GM12864 (cell line): ENCODE data around the gene ELF2.
"Not testable (repeated sequence)": the region's sequence is repeated elsewhere in the genome, so short reads cannot be mapped to it uniquely, and the experiment has no call there.

Source experiments
- DNase-seq: peaks from one replicate; pipeline ENCODE4 v3.0.0-alpha.2; 2011; ENCODE audit warnings: low read depth
- H3K4me3 ChIP-seq: 2 replicates; pipeline ENCODE4 v1.5.1; 2011; ENCODE audit warnings: mild to moderate bottlenecking, low read depth, low read length, control low read depth
- CTCF ChIP-seq: IDR thresholded peaks from 2 replicates; pipeline ENCODE4 v1.5.1; 2011; ENCODE audit warnings: low read depth, mild to moderate bottlenecking, moderate library complexity, low read length, control low read depth, inconsistent platforms; ENCODE audit errors: missing control alignments

Gene ELF2

DNA sequence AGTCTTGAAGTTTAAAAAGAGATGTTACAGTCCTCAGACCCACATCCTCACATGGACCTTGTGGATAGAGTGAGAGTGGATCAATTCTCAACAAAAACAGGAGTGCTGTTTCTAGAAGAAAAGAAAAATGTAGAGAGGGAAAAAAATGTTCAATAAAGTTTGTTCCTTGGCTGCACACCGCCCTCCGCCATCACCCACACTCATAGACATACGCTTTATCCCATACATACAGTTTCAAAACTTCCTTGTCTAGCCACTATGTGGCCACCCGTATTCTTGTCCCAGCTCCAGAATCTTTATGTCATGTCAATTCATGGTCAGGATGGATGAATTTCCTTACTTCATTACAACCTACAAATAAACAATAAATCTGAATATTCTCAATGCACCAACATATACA, 23.5 kb upstream of the ELF2 start:
- no peak for TF ChIP-seq CTCF
- no peak overlapping the region for H3K4me3 ChIP-seq
- no peak for DNase-seq

DNA sequence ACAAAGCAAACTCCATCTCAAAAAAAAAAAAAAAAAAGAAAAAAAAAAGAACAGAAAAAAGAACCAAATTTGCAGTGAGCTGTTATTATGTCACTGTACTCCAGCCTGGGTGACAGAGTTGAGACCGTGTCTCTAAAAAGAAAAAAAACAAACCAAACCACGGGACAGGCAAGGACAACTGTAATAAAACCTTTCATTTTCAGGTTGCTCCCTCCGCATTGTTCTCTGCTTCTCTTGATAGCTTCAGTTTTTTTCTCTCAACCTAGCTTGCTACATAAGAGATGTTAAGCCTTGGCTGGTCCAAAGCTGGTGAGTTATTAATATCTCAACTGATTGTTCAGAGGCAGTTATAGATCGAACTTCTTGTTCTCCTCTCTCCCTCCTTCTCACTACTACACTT, 23.1 kb upstream of the ELF2 start:
- DNase-seq = no peak
- H3K4me3 ChIP-seq = no peak overlapping the region
- no peak for TF ChIP-seq CTCF

- H3K4me3 ChIP-seq, DNase-seq: not testable (repeated sequence)
Measured at GRCh38 chr4:139197214-139197613, 20.2 kb upstream of the ELF2 start.

GRCh38 chr4:139196462-139196861, 19.4 kb upstream of the ELF2 start:
- no peak overlapping the region for H3K4me3 ChIP-seq
- DNase-seq = no peak
- TF ChIP-seq CTCF = no peak

DNA sequence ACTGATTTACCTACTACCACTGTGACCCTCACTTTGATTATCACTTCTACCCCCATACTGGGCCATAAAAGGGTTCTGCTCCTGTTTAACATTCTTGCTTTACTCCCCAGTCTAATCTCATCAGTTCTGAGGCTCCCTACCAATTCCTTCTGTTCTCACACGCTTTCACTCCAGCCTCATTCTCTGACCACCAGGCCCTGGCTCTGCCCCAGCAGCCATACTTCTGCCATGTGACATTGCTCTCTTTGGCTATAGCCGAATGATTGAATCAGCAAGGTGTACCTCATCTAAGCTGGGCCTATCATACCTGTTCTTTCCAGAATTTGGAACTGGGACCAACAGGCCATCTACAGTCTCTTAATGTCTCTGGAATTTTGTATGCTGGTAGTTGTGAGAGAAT, 14.4 kb upstream of the ELF2 start:
- DNase-seq = no peak
- H3K4me3 ChIP-seq = no peak overlapping the region
- no peak for TF ChIP-seq CTCF

GRCh38 chr4:139189972-139190371, 13.0 kb upstream of the ELF2 start:
- DNase-seq = no peak
- TF ChIP-seq CTCF = no peak
- no peak overlapping the region for H3K4me3 ChIP-seq

DNA sequence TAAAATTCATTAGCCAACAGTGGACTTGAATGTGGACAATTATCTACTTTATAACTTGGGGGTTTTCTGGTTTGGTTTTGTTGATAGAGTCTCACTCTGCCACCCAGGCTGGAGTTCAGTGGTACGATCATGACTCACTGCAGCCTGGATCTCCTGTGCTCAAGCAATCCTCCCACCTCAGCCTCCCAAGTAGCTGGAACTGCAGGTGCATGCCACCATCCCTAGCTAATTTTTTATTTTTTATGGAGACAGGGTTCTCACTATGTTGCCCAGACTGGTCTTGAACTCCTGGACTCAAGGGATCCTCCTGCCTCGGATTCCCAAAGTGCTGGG, 12.4 kb upstream of the ELF2 start:
- TF ChIP-seq CTCF = no peak
- DNase-seq = no peak
- no peak overlapping the region for H3K4me3 ChIP-seq
